GM15510 (cell line): ENCODE measurements around the gene NLGN3.

Experiments
- POLR2A ChIP-seq: IDR thresholded peaks from 3 replicates; pipeline ENCODE4 v1.6.1; 2011; ENCODE audit warnings: borderline replicate concordance; ENCODE audit not compliant: insufficient read length; ENCODE audit errors: extremely low read depth

NLGN3 gene

DNA sequence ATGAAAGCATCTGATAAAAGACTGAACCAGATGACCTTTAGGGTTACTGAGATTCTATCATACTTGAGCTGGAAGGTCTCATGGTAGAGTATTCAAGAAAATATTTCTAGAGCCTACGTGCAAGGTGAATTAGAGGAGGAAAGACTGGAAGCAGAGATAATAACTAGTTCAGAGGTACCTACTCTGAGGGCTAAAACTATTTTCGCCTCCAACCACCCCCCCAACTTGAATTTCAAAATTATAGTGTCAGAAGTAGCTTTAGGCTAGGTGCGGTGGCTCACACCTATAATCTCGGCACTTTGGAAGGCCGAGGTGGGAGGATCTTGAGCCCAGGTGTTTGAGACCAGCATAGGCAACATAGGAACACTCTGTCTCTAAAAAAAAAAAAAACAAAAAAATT is 30.9 kb downstream of the NLGN3 start:
- no peak for TF ChIP-seq POLR2A

DNA sequence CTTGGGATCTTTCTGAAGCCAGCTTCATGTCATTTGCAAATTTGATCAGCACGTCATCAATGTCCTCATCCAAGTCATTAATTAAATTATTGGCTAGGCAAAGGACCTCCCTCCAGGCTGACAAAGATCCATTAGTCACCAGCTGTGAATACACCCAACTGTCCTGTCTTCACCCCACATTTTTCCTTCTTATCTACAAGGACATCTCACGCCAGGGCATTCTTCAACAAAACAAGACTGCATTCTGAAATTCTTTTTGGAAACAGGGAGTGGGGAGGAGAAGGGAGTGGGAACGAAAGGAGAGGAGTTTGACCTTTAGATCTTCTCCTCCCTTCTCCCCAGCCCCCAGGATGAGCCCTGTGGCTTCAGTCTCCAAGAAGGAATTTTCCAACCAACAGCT is 32.7 kb downstream of the NLGN3 start:
- TF ChIP-seq POLR2A = no peak

DNA sequence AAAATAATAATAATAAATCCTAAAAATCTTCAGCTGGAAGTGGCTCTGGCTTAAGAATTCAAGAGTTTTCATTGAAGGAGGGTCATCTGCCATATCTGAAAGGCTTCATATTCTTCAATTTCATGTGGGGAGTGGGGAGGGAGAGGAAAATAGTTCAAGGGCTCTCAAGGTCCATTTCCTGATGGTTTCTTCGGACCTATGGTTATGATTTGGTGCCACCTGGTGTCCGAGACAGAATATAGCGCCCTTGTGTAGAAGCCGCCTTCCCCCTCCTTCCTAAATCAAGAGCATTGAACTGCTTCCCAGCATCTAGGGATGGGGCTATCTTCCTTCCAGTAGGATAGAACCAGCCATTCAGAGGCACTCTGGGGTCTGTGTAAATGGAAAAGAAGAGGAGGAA is 34.3 kb downstream of the NLGN3 start:
- no peak for TF ChIP-seq POLR2A

DNA sequence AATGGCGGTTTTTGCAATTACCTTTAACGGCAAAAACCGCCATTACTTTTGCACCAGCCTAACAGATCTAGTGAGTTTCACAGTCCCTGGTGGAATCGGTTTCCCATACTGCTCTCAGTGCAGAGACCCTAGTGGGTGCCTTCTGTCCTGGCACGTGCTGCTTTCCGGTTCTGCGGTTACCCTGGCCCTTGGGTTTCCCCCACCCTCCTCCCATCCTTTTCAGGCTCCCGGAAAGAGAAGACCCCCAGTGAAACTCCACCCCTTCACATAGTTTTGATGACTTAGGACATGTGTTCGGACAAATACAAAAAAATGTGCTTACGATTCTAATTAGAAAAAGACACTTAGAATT is 36.9 kb downstream of the NLGN3 start:
- TF ChIP-seq POLR2A = no peak

DNA sequence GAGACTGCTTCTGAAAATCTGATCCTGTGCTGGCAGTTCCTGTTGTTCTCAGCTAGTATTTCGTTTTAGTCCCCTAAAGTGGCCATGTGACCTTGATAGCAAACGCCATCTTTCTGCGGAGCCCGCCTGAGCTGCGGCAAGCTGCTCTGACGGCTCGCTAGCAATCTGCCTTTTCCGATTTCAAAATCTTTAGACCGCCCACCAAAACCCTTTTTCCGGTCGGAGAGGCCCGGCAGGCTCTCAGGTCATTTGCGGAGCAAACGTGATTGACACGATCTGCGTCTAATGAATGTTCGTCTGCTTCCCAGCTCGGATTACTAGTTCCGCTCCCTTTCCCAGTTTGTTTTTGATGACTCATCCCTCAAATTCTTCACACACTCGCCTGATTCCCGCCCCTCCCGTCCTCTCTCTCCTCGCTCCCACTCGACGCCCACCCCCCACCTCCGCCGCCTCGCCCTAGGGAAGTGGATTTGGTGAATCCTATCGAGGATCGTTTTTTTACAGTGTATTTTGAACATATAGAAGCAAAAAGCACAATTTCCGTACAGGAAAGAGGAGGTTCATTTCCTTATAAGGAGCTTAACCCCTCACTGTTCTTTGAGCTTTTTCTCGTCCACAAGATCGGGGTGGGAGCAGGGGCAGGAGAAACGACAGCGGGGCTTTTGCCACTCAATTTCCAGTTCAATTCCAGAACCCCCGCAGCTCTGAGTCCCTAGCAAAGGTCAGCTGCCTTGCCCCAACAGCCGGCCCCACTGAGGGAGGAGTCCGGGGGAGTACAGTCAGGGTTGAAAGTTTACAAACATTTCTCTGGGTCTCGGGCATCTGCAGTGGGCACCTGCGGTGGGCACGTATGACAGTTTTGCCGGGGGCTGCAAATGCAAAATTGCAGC is 37.5 kb downstream of the NLGN3 start:
- TF ChIP-seq POLR2A = peak; percentile 66

DNA sequence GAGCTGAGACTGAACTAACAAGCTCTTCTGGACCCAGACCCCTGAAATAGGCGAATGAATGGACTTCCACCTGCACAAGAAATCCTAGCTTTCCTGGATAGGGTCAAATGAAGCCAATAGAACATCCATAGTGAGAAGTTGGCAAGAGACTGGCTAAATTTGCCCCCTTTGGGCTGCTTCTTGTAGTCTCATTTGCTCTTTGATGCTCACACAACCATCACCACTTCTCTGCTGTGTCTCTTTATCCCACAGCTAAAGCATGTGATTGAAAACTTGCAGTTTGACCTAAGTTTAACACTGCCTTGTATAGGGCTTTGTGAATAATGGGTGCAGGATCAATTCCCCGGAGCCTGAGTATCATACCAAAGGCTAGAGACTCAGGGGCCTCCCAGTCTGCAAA is 38.2 kb downstream of the NLGN3 start:
- TF ChIP-seq POLR2A = no peak

DNA sequence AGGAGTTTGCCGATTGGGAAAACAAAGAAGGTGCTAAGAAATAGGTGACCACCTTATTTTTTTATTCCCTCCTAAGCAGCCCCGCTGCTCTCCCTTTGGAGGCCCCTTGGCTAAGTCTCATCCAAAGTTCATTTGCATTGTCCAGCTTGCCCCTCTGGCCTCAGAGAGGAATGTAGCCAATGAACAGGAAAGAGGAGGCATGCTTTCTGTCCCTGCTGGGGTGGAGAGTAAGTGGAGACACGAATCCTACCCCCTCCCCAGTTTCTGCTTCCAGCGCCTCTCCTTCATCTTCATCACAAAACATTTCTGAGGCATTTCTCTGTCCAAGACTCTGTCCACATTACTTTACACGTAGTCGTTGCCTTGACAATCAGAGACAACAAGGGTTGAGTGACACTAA is 38.7 kb downstream of the NLGN3 start:
- TF ChIP-seq POLR2A = no peak

DNA sequence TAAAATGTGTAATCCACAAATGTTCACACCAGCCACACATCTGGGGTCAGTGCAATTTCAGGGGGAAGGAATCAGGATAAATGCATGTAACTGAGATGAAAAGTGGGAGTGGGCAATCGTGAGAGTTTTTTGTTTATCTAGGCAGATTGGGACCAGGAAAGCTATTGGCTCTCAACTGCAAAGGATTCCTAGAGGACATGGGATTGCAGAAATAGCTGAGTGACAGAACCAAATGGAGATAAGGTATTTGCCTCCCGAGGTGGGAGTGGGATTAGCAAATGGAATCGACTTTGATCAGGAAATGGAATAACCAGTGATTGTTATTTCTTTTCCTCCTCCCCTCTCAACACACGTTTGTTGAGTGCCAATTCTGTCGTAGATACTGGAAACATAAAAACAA is 39.5 kb downstream of the NLGN3 start:
- TF ChIP-seq POLR2A = no peak

DNA sequence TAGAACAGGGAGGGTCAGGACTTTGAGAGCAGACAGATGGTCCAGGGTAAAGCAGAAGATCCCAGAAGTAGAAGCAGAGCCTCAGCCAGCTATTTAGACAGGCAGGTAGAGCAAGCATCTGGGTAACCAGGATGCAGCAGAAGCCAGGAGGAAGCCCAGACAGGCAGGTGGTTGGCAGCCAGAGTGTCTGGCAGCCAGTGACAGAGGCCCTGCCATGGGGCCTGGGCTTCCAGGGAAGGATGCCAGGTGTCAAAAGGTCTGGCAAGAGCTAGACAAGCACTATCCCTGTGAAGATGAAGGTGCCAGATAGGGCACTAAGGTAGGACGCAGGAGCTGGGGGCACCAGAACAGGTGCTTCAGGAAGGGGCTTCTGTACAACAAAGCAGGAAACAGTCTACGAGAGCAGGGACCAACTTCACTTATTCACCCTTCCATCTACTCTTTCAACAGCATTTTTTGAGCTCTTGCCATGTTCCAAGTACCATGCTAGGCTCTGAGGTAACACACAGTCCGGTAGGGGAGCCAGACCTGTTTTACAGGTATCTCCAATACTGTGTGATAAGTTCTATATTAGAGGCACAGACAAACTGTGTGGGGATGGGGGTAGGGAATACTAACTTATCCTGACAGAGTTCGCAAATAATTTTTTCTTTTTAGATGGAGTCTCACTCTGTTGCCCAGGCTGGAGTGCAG is 40.3 kb downstream of the NLGN3 start:
- no peak for TF ChIP-seq POLR2A

DNA sequence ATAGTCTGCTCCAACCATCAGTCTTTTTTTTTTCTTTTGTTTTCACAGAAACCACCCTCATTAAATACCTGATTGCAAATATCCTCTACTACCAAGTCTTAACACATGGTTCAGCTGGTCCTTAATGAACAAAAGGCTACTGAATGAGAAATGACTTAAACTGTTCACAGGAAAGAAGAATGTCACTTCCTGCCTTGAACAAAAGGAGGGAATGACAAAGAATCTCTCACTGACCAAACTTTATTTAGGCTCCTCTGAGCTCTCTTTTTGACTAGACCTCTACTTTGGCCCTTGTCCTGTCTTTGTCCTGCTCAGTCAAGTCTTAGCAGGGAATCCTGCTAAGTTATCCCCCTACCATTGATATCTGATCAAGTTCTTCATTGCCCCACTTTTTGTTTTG is 46.6 kb downstream of the NLGN3 start:
- TF ChIP-seq POLR2A = no peak

DNA sequence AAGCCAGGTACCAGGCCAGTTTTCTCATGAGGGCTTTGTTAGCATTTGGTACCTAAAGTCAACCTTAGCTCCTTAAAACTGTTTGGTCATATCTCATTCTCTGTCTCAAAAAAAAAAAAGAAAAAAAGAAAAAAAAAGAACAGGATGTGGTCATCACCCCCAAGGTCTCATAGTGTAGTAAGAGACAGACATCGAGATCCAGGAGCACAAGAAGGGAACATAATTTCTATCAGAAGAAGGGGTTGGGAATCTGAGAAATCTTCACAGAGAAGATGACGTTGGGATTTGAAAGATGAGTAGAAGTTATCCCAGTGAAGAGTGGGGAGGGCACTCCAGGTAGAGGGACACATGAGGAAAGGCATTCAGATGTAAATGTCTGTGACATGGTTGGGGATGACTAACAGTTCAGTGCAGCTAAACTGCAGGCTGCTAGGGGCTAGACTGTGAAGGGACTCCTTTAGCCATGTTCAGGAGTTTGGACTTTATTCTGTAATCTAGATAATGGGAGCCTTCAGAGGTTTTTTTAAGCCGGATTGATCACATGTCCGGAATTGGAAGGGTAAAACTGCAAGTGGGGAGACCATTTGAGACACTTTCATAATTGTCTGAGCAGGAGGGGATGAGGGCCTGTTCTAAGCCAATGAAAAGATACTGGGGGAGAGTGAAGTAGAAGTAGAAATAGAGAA is 51.5 kb downstream of the NLGN3 start:
- no peak for TF ChIP-seq POLR2A

DNA sequence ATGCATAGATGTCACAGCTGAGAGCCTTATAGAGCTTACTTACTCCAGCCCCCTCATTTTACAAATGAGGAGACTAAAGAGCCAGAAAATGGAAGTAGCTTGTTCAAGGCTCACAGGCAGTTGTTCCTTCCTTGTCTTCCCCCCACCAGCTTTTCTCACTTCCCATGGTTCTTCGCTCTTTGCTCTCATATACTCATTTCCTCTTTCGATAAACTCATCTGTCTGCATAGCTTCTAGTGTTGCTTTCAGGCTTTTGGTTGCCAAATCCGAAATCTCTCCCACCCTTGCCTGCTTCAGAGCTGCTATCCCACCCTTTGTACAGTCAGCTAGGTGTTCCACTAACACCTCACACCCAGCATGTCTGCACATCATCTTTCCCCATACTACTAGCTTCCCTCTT is 53.4 kb downstream of the NLGN3 start:
- no peak for TF ChIP-seq POLR2A

DNA sequence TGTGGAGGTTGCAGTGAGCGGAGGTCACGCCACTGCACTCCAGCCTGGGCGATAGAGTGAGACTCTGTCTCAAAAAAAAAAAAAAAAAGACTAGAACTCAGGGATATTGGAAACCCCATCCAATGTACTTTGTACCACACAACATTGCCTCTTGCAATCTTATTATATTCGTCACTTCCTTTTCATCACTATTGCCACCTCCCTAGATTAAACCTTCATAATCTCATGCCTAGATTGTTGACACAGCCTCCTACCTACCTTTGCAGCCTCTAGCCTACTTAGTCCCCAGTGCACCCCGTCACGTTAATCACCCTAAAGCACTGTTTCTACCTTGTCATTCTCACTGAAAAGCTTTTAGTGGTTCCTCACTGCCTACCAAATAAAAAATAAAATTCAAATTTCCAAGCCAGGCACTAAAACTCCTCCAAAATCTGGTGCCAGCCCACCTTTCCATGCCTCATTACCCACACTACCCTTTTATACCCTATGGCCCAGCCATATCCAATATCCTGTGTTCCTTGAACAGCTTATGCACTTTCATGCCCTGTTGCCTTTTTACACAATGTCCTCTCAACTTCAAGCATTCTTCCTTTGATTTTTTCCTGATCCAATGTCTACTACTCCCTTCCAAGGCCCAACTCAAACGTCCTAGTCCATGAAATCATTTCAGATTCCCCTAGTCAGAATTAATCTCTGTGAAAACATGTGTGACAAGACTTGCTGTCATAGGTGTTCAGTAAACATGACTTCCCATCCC is 54.8 kb downstream of the NLGN3 start:
- no peak for TF ChIP-seq POLR2A

DNA sequence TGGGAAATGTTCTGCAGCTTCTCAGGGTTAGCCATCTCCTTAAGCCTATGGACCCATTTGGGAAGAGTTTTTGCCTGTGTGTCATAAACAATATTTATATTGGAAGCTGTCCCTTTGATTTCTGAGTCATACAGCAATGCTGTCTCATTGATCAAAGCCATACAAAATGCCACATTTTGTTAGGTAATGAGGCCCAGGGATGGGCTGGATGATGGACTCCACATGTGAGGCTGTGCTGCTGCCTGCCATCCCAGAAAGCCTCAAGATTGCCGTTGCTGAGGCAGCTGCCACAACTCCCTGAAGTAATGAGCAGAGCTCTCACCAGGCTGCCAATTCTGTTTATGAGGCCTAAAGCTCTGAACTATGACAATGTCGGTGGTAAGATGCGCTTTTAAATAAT is 66.2 kb downstream of the NLGN3 start:
- TF ChIP-seq POLR2A = no peak

DNA sequence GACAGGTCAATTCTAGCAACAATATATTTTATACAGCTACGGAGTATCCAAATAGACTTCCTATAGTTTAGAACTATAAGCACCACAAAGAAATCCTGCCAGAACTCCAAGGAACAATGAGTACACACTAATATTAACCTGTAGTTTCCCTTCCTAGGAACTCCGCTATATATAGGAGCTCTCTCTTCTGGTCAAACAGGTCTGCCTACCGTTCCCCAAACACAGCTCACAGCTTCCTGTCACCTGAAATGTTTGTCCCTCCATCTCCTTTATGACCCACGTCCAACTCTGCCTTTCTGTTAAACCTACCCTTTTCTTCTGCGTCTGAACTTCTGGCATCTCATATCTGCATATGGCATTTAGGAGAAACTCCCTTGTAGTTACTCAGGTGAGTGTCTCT is 67.9 kb downstream of the NLGN3 start:
- no peak for TF ChIP-seq POLR2A
